ENCODE data around the gene ASTL.

- TF ChIP-seq, protein P1, sequence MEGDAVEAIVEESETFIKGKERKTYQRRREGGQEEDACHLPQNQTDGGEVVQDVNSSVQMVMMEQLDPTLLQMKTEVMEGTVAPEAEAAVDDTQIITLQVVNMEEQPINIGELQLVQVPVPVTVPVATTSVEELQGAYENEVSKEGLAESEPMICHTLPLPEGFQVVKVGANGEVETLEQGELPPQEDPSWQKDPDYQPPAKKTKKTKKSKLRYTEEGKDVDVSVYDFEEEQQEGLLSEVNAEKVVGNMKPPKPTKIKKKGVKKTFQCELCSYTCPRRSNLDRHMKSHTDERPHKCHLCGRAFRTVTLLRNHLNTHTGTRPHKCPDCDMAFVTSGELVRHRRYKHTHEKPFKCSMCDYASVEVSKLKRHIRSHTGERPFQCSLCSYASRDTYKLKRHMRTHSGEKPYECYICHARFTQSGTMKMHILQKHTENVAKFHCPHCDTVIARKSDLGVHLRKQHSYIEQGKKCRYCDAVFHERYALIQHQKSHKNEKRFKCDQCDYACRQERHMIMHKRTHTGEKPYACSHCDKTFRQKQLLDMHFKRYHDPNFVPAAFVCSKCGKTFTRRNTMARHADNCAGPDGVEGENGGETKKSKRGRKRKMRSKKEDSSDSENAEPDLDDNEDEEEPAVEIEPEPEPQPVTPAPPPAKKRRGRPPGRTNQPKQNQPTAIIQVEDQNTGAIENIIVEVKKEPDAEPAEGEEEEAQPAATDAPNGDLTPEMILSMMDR (IDR thresholded peaks at IDR 0.05): no peak
- TF ChIP-seq EZH2 (IDR thresholded peaks at IDR 0.05): no peak
These were observed 63.0 kb downstream of the ASTL start for GRCh38 chr2:96075199-96075771.

Data from neural progenitor cell (in vitro differentiated cells).